Measurements from ENCODE around the gene BRDT.

- TF ChIP-seq PKNOX1 (IDR thresholded peaks at IDR 0.05), result no peak
- TF ChIP-seq ARNT (IDR thresholded peaks at IDR 0.05), result no peak
- no peak for TF ChIP-seq NFRKB (IDR thresholded peaks at IDR 0.05)
- no peak for TF ChIP-seq HDGF (IDR thresholded peaks at IDR 0.05; ENCODE audit: borderline replicate concordance)
- no peak for TF ChIP-seq CTBP1 (IDR thresholded peaks at IDR 0.05; ENCODE audit: borderline replicate concordance)
- no peak for TF ChIP-seq FOXM1 (IDR thresholded peaks at IDR 0.05; ENCODE audit: borderline replicate concordance)
- no peak for TF ChIP-seq BHLHE40 (IDR thresholded peaks at IDR 0.05; ENCODE audit: borderline replicate concordance)
- no peak for TF ChIP-seq FOXA1 (IDR thresholded peaks at IDR 0.05)
- TF ChIP-seq SP1 (IDR thresholded peaks at IDR 0.05), result no peak
- TF ChIP-seq SUZ12 (IDR thresholded peaks at IDR 0.05), result no peak
- no peak for TF ChIP-seq ELF4 (IDR thresholded peaks at IDR 0.05)
These were observed 44.1 kb downstream of the BRDT start for GRCh38 chr1:91993256-91993655.
